ENCODE measurements around the gene ACSL3.

The ACSL3 gene

DNA sequence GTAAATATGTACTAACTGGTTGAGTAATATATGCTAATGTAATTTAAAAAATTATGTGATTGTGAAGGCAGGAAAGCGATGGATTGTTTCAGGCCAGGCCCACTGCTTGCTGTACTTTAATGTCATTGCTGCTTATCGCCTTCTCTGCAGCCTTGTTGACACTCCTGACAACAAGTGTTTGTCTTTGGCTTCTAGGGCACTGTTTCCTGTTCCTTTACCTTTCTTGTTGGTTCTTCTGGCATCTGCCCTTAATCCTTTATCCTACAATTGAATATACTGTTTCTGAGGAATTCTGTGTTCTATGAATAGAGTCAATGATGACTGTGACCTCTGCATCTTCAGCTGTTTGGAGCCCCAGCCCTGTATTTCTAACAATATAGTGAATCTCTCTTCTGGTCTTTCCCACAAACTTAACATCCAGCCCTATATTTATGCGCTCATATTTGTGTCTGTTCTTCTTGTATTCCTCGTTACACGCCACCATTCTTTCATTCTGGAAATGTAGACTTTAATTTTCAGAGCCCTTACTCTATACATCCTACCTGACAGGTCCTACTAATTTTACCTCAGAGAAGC lies 17.6 kb downstream of the ACSL3 start:
- peak overlapping the region; percentile 81 for H3K27ac ChIP-seq
- DNase-seq (ENCODE audit: low read depth, low spot score), result no peak

- H3K27ac ChIP-seq, result peak overlapping the region; percentile 81
- DNase-seq (ENCODE audit: low read depth, low spot score), result peak; percentile 68
These were observed 18.2 kb downstream of the ACSL3 start for GRCh38 chr2:222878877-222879603.

GRCh38 chr2:222879604-222879933 lies 18.7 kb downstream of the ACSL3 start:
- DNase-seq (ENCODE audit: low read depth, low spot score), result no peak
- H3K27ac ChIP-seq, result peak overlapping the region; percentile 81

GRCh38 chr2:222882484-222882928 lies 21.7 kb downstream of the ACSL3 start:
- DNase-seq (ENCODE audit: low read depth, low spot score), result no peak
- no peak overlapping the region for H3K27ac ChIP-seq

DNA sequence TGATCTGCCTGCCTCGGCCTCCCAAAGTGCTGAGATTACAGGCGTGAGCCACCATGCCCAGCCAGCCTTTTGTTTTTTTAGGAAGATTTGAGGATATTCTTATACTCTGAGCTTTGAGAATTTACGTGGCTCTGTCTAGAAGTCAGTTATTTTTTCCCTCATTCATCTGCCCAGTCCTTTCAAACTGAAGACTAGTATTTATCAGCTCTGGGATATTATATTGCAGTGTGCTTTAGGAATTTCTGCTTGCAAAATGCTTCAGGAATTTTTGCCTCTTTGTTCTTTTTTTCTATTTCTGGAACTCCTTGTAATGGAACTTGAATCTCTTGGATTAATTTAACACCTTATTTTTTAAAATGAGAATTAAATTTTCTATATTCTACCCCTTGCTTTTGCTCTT lies 22.6 kb downstream of the ACSL3 start:
- no peak overlapping the region for H3K27ac ChIP-seq
- DNase-seq (ENCODE audit: low read depth, low spot score), result no peak

DNA sequence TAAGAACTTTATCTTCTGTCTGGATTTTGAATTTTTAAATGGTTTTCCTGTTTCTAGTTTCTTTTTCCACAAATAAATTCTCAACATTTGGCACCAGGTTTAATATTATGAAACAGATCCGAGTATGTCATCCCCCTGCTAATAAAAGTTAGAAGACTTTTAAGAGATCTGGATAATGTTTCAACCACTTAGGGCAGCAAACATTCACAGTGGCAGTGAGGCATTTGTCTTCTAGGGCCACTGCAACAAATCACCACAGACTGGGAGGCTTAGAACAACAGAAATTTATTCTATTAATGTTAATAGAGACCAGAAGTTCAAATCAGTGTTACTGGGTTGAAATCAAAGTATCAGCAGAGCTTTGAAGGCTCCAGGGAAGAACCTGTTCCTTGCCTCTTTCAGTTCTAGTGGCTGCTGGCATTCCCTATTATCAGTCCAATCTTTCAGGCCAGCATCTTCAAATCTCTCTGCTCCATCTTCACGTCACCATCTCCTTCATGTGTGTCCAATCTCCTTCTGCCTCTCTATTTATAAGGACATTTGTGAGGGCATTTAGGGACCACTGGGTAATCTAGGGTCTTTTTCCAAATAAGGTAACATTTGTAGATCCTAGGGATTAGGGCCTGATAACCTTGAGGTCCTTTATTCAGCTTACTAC lies 23.4 kb downstream of the ACSL3 start:
- no peak overlapping the region for H3K27ac ChIP-seq
- DNase-seq (ENCODE audit: low read depth, low spot score), result no peak

DNA sequence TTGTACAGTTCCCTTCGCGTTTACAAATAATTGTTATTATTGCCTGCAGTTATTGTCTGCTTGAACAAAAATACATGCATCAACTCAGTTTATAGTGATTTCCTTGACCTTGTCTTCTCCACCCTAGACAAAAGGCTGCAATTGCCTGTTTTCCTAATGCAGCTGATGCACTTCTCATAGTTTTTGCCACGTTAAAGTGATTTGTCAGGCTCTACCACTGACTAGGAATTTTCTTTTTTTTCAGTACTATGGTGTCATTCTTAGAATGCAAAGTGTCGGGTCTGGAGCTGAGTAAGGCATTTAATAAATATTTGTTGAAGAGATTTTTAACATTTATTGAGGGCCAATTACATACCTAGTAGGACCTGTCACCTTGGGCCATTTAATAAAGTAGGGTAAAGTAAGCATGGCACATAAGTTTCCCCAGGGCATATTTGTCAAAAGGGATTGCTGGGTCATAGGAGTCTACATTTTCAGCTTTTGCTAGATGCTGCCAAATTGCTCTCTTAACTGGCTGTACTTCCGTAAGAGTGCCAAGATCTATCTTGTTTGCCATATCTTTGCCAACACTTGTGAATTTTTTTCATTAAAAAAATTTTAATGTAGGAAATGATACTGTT lies 24.1 kb downstream of the ACSL3 start:
- no peak overlapping the region for H3K27ac ChIP-seq
- DNase-seq (ENCODE audit: low read depth, low spot score), result no peak

- DNase-seq (ENCODE audit: low read depth, low spot score), result peak; percentile 56
- peak overlapping the region; percentile 32 for H3K27ac ChIP-seq
These were observed 26.3 kb downstream of the ACSL3 start for GRCh38 chr2:222887124-222887523.

DNA sequence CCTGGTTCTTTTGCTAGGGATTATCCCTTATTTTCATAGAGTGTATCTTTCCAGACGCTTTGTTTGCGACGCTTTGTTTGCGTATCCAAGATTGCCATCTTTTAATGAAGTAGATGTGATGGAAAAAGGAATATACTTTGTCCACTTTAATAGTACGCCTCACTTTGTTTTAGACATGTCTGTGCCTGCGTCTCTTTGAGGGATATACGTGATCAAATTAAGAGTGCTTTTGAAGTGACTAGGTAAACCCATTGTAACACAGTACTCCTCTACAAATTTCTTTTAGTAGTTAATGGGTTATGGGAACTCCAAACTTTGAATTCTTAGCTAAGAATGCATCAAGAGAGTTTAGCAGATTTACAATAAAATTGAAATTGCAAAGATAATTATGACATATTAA lies 27.9 kb downstream of the ACSL3 start:
- no peak for DNase-seq (ENCODE audit: low read depth, low spot score)

GRCh38 chr2:222891890-222892289 lies 31.1 kb downstream of the ACSL3 start:
- H3K27ac ChIP-seq, result peak overlapping the region; percentile 15
- no peak for DNase-seq (ENCODE audit: low read depth, low spot score)

More for the DNA sequence above, 27.9 kb downstream of the ACSL3 start:
- no peak overlapping the region for H3K27ac ChIP-seq

GRCh38 chr2:222892321-222892720 lies 31.5 kb downstream of the ACSL3 start:
- peak overlapping the region; percentile 15 for H3K27ac ChIP-seq
- no peak for DNase-seq (ENCODE audit: low read depth, low spot score)

DNA sequence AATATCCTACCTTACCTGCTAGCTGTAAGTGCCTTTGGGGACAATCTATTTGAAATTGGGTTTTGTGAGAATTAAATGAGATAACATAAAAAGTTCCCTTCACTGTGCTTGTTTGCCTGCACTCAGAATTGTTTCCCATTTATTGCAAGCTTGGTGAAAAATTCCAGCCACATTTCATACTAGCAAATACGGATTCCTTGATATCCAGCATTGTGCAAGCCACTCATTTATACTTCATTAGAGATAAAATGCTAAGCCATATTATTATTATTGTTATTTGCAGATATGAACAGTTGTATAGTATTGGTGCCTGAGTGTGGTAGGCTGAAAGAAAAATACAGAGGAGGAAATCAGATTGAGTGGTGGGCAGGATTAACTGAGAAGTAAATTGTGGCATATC lies 31.9 kb downstream of the ACSL3 start:
- H3K27ac ChIP-seq, result no peak overlapping the region
- DNase-seq (ENCODE audit: low read depth, low spot score), result no peak

GRCh38 chr2:222893716-222894115 lies 32.9 kb downstream of the ACSL3 start:
- no peak overlapping the region for H3K27ac ChIP-seq
- no peak for DNase-seq (ENCODE audit: low read depth, low spot score)

DNA sequence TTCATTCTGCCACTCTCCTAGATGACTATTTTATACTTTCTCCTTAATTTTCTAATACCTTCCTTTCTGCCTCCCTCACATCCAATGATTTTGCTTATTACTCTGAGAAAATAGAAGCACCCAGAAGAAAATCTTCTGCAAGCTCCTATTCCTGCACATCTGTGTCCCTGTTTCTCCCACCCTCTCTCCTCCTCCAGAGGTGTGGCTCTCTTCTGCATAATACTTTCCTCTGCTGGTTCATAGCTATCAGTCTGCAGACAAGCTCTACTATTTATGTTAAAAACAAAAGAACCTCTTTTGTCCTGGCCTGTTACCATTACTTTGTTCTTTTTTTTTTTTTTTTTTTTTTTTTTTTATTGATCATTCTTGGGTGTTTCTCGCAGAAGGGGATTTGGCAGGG lies 34.3 kb downstream of the ACSL3 start:
- no peak overlapping the region for H3K27ac ChIP-seq
- no peak for DNase-seq (ENCODE audit: low read depth, low spot score)

DNA sequence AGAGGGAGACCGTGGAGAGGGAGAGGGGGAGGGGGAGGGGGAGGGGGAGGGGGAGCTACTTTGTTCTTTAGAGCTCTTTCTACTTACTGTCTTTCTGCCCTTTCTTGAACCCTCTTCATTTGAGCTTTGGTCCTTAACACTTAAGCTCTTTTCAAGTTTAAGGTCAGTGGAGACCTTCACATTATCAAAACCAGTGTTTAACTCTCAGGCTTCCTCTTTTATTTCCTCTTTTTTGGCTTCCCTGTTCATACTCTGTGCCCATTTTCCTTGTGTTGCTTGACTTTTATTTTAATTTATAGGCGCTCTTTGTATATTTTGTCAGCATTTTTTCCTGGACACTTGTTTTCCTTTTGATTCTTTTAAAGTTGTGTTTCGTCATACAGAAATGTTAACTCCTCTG lies 37.1 kb downstream of the ACSL3 start:
- H3K27ac ChIP-seq, result no peak overlapping the region
- no peak for DNase-seq (ENCODE audit: low read depth, low spot score)

- DNase-seq (ENCODE audit: low read depth, low spot score), result no peak
- H3K27ac ChIP-seq, result no peak overlapping the region
These were observed 38.8 kb downstream of the ACSL3 start for GRCh38 chr2:222899413-222900181.

- no peak for DNase-seq (ENCODE audit: low read depth, low spot score)
- no peak overlapping the region for H3K27ac ChIP-seq
These were observed 39.5 kb downstream of the ACSL3 start for GRCh38 chr2:222900354-222900753.

GRCh38 chr2:222902660-222903059 lies 41.8 kb downstream of the ACSL3 start:
- peak overlapping the region; percentile 20 for H3K27ac ChIP-seq
- DNase-seq (ENCODE audit: low read depth, low spot score), result no peak

DNA sequence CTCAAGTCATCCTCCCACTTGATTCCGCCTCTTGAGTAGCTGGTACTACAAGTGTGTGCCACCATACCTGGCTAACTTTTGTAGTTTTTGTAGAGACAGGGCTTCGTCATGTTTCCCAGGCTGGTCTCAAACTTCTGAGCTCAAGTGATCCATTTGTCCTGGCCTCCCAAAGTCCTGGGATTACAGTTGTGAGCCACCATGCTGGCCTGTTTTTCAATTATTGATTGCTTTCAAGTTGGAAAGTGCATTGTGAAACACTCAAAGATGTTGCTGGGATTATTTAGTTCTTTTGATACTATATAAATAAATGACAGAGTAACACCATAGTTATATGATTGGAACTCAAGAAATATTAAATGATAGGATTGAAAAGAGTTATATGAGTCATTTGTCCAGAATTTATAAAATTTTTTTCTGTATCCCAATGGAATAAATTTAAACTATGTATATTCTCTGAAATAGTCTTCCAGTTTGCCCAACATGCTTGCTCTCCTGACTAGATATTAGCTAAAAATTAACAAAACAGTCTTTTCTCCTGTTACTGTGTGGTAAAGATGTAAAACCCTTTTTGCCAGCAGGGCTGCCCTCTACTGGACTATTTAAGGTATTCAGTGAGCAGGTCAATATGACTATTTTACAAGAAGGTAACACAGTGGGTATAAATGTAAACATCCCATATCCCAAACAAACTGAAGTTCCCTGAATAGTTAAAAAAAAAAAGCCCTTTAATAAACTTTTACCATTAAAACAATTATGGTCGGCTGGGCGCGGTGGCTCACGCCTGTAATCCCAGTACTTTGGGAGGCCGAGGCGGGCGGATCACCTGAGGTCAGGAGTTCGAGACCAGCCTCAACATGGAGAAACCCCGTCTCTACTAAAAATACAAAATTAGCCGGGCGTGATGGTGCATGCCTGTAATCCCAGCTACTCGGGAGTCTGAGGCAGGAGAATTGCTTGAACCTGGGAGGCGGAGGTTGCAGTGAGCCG lies 42.7 kb downstream of the ACSL3 start:
- peak overlapping the region; percentile 20 for H3K27ac ChIP-seq

More for the DNA sequence above, 42.7 kb downstream of the ACSL3 start:
- no peak for DNase-seq (ENCODE audit: low read depth, low spot score)
